GM12878 (cell line): ENCODE measurements around the gene WDFY4.

Source experiments
- BACH1 ChIP-seq: fragments of 450-650 bp; IDR thresholded peaks from 2 replicates; pipeline ENCODE4 v1.6.1; 2017; ENCODE audit warnings: mild to moderate bottlenecking, borderline replicate concordance
- CEBPZ ChIP-seq: fragments of 150-350 bp; IDR thresholded peaks from 2 replicates; pipeline ENCODE4 v1.6.1; 2016; ENCODE audit warnings: low read depth, low read length
- GABPA ChIP-seq: IDR thresholded peaks from 2 replicates; pipeline ENCODE4 v1.6.1; 2014; ENCODE audit warnings: antibody characterized with exemption, low read depth, mild to moderate bottlenecking, inconsistent platforms
- JUNB ChIP-seq: IDR thresholded peaks from 2 replicates; pipeline ENCODE4 v1.6.1; 2016; ENCODE audit warnings: antibody characterized with exemption, mild to moderate bottlenecking
- NFYB ChIP-seq: IDR thresholded peaks from 2 replicates; pipeline ENCODE4 v1.6.1; 2011; ENCODE audit warnings: low read depth, mild to moderate bottlenecking, low read length, improper control_type of control experiment, moderate library complexity; ENCODE audit not compliant: insufficient read depth
- RBBP5 ChIP-seq: fragments of 200-600 bp; sonication (generic); conservative IDR thresholded peaks from 2 replicates; pipeline ENCODE4 v1.6.1; 2016

DNA sequence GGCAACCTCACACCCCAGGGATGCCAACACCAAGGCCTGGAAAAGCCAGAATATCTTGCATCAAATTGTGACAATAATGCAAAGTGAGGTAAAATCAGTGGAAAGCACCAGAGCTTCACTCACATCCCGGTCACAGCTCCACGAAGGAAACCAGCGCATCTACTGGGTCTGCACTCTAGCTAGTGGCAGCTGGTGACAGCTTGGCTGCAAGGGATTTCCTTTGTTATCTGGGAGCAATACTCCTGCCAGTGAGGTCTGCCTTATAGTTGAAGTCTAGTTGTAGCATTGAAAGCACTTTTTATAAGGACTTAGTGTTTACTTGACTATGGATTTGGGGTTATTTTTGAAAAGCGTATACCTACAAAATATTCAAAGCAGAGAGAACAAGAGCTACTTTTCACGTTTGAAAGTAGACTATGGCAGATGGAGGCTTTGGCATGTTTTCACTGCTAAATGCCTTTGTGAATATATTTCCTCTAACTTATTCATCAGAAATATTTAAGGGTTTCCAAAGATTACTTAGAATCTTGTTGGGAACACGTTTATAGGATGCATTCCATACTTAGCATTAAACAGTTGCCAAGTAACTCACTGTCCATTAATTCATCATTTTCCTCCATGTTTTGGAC lies 26.1 kb downstream of the WDFY4 start:
- no peak for TF ChIP-seq CEBPZ
- TF ChIP-seq GABPA: no peak
- TF ChIP-seq JUNB: no peak
- TF ChIP-seq BACH1: no peak
- TF ChIP-seq RBBP5: no peak
- TF ChIP-seq NFYB: no peak
